GM12865 (cell line): ENCODE results near the gene SYNDIG1.
A peak's percentile ranks its signal among the peaks of the same experiment; 100 is the strongest.

Source experiments
- DNase-seq: peaks from one replicate; pipeline ENCODE4 v3.0.0; 2010; ENCODE audit warnings: low read depth
- H3K4me3 ChIP-seq: 2 replicates; pipeline ENCODE4 v1.5.1; 2011; ENCODE audit warnings: mild to moderate bottlenecking, low read depth, low read length, control low read depth
- TF ChIP-seq, protein P1 (sequence below): IDR thresholded peaks from 2 replicates; pipeline ENCODE4 v1.5.1; 2011; ENCODE audit warnings: low read length, control low read depth, low read depth, inconsistent platforms; ENCODE audit not compliant: insufficient read depth; ENCODE audit errors: missing control alignments

The SYNDIG1 gene

DNA sequence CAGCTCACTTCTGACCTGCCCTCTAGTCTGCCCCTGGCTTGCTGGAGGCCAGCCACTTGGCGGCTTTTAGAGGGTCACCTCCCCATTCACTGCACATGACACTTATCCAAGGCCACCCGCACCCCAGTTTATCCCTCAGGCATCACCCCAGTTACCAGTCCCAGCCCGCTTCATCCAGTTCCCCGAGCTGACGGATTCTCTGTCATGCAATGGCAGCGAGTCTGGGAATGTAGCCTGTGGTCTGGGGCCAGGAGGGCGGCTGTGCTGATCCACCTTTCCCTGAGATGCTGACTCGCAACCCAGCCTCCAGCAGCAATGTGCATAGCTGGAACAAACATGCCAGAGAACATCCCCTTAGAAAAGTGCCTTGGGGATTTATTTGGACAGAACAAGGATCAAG lies 25.8 kb downstream of the SYNDIG1 start:
- TF ChIP-seq, protein P1, sequence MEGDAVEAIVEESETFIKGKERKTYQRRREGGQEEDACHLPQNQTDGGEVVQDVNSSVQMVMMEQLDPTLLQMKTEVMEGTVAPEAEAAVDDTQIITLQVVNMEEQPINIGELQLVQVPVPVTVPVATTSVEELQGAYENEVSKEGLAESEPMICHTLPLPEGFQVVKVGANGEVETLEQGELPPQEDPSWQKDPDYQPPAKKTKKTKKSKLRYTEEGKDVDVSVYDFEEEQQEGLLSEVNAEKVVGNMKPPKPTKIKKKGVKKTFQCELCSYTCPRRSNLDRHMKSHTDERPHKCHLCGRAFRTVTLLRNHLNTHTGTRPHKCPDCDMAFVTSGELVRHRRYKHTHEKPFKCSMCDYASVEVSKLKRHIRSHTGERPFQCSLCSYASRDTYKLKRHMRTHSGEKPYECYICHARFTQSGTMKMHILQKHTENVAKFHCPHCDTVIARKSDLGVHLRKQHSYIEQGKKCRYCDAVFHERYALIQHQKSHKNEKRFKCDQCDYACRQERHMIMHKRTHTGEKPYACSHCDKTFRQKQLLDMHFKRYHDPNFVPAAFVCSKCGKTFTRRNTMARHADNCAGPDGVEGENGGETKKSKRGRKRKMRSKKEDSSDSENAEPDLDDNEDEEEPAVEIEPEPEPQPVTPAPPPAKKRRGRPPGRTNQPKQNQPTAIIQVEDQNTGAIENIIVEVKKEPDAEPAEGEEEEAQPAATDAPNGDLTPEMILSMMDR, result no peak
- DNase-seq, result no peak
- no peak overlapping the region for H3K4me3 ChIP-seq

GRCh38 chr20:24497851-24498250 lies 28.4 kb downstream of the SYNDIG1 start:
- TF ChIP-seq, protein P1, result no peak
- peak; percentile 10 for DNase-seq
- no peak overlapping the region for H3K4me3 ChIP-seq

DNA sequence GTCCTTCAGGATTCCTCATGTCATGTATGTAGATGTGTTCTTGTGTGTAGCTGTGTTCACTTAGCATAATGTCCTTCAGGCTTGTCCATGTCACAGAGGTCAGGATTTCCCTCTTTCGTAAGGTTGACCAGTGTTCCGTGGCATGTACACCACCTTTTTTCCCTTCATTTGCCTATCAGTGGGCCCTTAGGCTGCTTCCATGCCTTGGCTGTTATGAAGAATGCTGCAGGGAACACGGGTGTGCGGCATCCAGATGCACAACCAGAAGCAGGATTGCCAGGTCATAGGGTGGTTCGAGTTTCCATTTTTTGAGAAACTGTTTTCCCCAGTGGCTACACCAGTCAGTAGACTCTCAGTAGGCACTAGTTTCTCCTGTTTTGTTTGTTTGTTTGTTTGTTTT lies 29.2 kb downstream of the SYNDIG1 start:
- TF ChIP-seq, protein P1, result no peak
- H3K4me3 ChIP-seq, result no peak overlapping the region
- no peak for DNase-seq

- H3K4me3 ChIP-seq, result no peak overlapping the region
- no peak for DNase-seq
- TF ChIP-seq, protein P1, result no peak
Measured at GRCh38 chr20:24499472-24499871, 30.0 kb downstream of the SYNDIG1 start.

GRCh38 chr20:24501764-24502556 lies 32.5 kb downstream of the SYNDIG1 start:
- H3K4me3 ChIP-seq, result no peak overlapping the region
- TF ChIP-seq, protein P1, result no peak
- DNase-seq, result no peak

GRCh38 chr20:24502661-24503060 lies 33.2 kb downstream of the SYNDIG1 start:
- TF ChIP-seq, protein P1, result no peak
- DNase-seq, result no peak
- H3K4me3 ChIP-seq, result no peak overlapping the region
